Progenitor cell of endocrine pancreas (in vitro differentiated cells): ENCODE measurements around the gene RNASET2. TPM values are rescaled to one million over a fixed set of nuclear protein-coding genes. Genes with fewer than 3 reads are reported as not detected.

Source experiments
- DNase-seq: peaks from one replicate; pipeline ENCODE4 v3.0.0; 2021; ENCODE audit warnings: low spot score; ENCODE audit not compliant: unreplicated experiment
- H3K27ac Mint-ChIP-seq: 2 replicates; pipeline ENCODE4 v1.8.0; 2021; ENCODE audit warnings: mild to moderate bottlenecking, moderate library complexity, mixed read lengths
- H3K27me3 Mint-ChIP-seq: 2 replicates; pipeline ENCODE4 v1.8.0; 2021; ENCODE audit warnings: mixed read lengths
- H3K36me3 Mint-ChIP-seq: 2 replicates; pipeline ENCODE4 v1.8.0; 2022; ENCODE audit warnings: mixed read lengths; ENCODE audit not compliant: insufficient read depth
- H3K4me1 Mint-ChIP-seq: 2 replicates; pipeline ENCODE4 v1.8.0; 2021; ENCODE audit warnings: low read depth, mixed read lengths
- H3K4me3 Mint-ChIP-seq: 2 replicates; pipeline ENCODE4 v1.8.0; 2021; ENCODE audit warnings: low read depth, mild to moderate bottlenecking, moderate library complexity, mixed read lengths
- H3K9me3 Mint-ChIP-seq: 2 replicates; pipeline ENCODE4 v1.8.0; 2021; ENCODE audit warnings: low read depth, mixed read lengths
- CTCF ChIP-seq: fragments of 200-600 bp; sonication (generic); IDR thresholded peaks from one replicate; pipeline ENCODE4 v1.5.0; 2021; ENCODE audit warnings: antibody characterized with exemption, mild to moderate bottlenecking; ENCODE audit not compliant: unreplicated experiment
- total RNA-seq: library from RNA; stranded (reverse); gene quantifications from 2 replicates; pipeline ENCODE4 v1.2.1, GENCODE V29; 2021

The RNASET2 gene
- total RNA-seq, 1 donor from 2014 or later, result 27.9 TPM

DNA sequence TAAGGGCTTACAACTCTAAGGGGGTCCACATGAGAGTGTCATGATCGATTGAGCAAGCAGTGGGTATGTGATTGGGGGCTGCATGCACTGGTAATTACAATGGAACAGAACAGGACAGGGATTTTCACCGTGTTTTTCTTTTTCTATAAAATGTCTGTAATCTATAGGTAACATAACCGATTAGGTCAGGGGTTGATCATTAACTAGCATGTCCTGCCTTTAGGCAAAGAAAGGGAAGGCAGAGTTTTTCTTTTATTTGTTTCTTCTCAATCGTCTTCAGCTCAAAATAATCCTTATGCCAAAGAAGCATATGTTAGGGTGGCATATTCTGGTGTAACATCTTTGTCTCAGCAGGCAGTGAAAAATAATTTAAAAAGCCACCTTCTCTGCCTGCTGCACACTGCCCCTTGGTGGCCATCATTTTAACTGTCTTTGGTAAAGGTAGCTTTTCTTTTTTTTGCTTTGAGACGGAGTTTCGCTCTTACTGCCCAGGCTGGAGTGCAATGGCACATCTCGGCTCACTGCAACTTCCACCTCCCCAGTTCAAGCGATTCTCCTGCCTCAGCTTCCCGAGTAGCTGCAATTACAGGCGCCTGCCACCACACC lies 33.2 kb upstream of the RNASET2 start:
- Mint-ChIP-seq H3K27ac (no peak overlapping the region), H3K9me3 (no peaks in the 10 kb centered on the region)

GRCh38 chr6:166988674-166989201 lies 32.4 kb upstream of the RNASET2 start:
- Mint-ChIP-seq H3K27ac (no peak overlapping the region), H3K27me3 (no peaks in the 10 kb centered on the region), H3K4me3 (no peak overlapping the region), H3K4me1 (peaks cover 18% of the 10 kb centered on the region), H3K36me3 (peaks cover 3% of the 10 kb centered on the region), H3K9me3 (no peaks in the 10 kb centered on the region)
- no peak for DNase-seq
- TF ChIP-seq CTCF, result no peak

More for the DNA sequence above, 33.2 kb upstream of the RNASET2 start:
- Mint-ChIP-seq H3K4me3 (peak overlapping the region; percentile 2), H3K4me1 (peaks cover 18% of the 10 kb centered on the region), H3K27me3 (no peaks in the 10 kb centered on the region), H3K36me3 (peaks cover 3% of the 10 kb centered on the region)
- no peak for DNase-seq
- peak; percentile 43 for TF ChIP-seq CTCF

GRCh38 chr6:166987930-166988329 lies 31.6 kb upstream of the RNASET2 start:
- no peaks in the 10 kb centered on the region for H3K27me3 Mint-ChIP-seq
- no peak for DNase-seq
- no peak overlapping the region for H3K4me3 Mint-ChIP-seq
- no peak overlapping the region for H3K27ac Mint-ChIP-seq
- no peaks in the 10 kb centered on the region for H3K9me3 Mint-ChIP-seq
- TF ChIP-seq CTCF, result no peak
- peaks cover 18% of the 10 kb centered on the region for H3K4me1 Mint-ChIP-seq
- peaks cover 5% of the 10 kb centered on the region for H3K36me3 Mint-ChIP-seq

GRCh38 chr6:166987448-166987847 lies 31.1 kb upstream of the RNASET2 start:
- no peak for TF ChIP-seq CTCF
- no peaks in the 10 kb centered on the region for H3K27me3 Mint-ChIP-seq
- DNase-seq, result no peak
- no peak overlapping the region for H3K27ac Mint-ChIP-seq
- no peak overlapping the region for H3K4me3 Mint-ChIP-seq
- H3K4me1 Mint-ChIP-seq, result peaks cover 18% of the 10 kb centered on the region
- H3K36me3 Mint-ChIP-seq, result peaks cover 6% of the 10 kb centered on the region
- no peaks in the 10 kb centered on the region for H3K9me3 Mint-ChIP-seq

- Mint-ChIP-seq H3K9me3 (no peaks in the 10 kb centered on the region), H3K36me3 (peaks cover 13% of the 10 kb centered on the region), H3K4me3 (no peak overlapping the region), H3K27me3 (no peaks in the 10 kb centered on the region), H3K27ac (no peak overlapping the region), H3K4me1 (no peaks in the 10 kb centered on the region)
- no peak for TF ChIP-seq CTCF
- no peak for DNase-seq
Observed at GRCh38 chr6:166980738-166981137, 24.4 kb upstream of the RNASET2 start.
